Body of pancreas (tissue), 4 donors: Measurements from ENCODE around the gene RUNDC3A. TPM values are rescaled to one million over a fixed set of nuclear protein-coding genes. Genes with fewer than 3 reads are reported as not detected.

Experiments
- ATAC-seq: fragments of 150-250 bp; one replicate; pipeline ENCODE4 v1.9.1; 2016
- DNase-seq, 4 donors: peaks; one replicate each; pipeline ENCODE4 v3.0.0-alpha.2; 2019
- H3K27ac ChIP-seq, 4 donors: fragments of 200-600 bp; sonication (generic); 1 replicate in 3 of 4; 2 replicates in 1 of 4; pipeline versions ENCODE4 v1.5.1 to v1.6.1; 2016 to 2019; ENCODE audit warnings: mild to moderate bottlenecking in 1 of 4, mixed read lengths in 1 of 4, moderate library complexity in 1 of 4
- H3K27me3 ChIP-seq, 2 donors: fragments of 200-600 bp; sonication (generic); one replicate each; pipeline ENCODE4 v1.6.0; 2016; ENCODE audit warnings: mild to moderate bottlenecking in 1 of 2
- H3K36me3 ChIP-seq, 2 donors: fragments of 200-600 bp; sonication (generic); replicated peaks in 1 of 2; 2 replicates each; pipeline ENCODE4 v1.5.1; 2016; ENCODE audit warnings: low read depth in 2 of 2; ENCODE audit not compliant: insufficient read depth in 1 of 2
- H3K4me1 ChIP-seq: fragments of 200-600 bp; sonication (generic); one replicate; pipeline ENCODE4 v1.6.0; 2016
- H3K4me3 ChIP-seq, 2 donors: fragments of 200-600 bp; sonication (generic); 1 replicate in 1 of 2; 2 replicates in 1 of 2; pipeline ENCODE4 v1.5.1; 2016 to 2019
- H3K9me3 ChIP-seq, 3 donors: fragments of 200-600 bp; sonication (generic); 1 replicate in 2 of 3; 2 replicates in 1 of 3; pipeline ENCODE4 v1.5.1; 2016
- POLR2A ChIP-seq, 3 donors: fragments of 450-650 bp; IDR thresholded peaks; one replicate each; pipeline ENCODE4 v1.6.1; 2016; ENCODE audit warnings: antibody characterized with exemption in 3 of 3, mild to moderate bottlenecking in 2 of 3
- WGBS, 2 donors: methylation state at CpG; one replicate each; pipeline ENCODE4 v1.1.5; 2017; 5-methylcytosine and 5-hydroxymethylcytosine counted together
- intact Hi-C: fragments of 100-400 bp; cut with DNase I; formaldehyde crosslinking; loops from one replicate; pipeline ENCODE4 v1.15.1; 2023
- total RNA-seq, 2 donors: library from RNA; depleted of rRNA; stranded (reverse); fragments of >200 nt; gene quantifications; one replicate each; pipeline ENCODE4 v1.1.0, GENCODE V29; 2016
- TF ChIP-seq, protein P1 (sequence below), 7 experiments: fragments of 450-650 bp in 4 of 7; fragments of 200-600 bp in 3 of 7; sonication (generic) in 3 of 7; IDR thresholded peaks; one replicate each; pipeline ENCODE4 v1.5.1; 2016 to 2019; ENCODE audit warnings: antibody characterized with exemption in 7 of 7

The RUNDC3A gene
- total RNA-seq, 2 donors from 2014 or later, result 2.6 TPM; not detected in 1

DNA sequence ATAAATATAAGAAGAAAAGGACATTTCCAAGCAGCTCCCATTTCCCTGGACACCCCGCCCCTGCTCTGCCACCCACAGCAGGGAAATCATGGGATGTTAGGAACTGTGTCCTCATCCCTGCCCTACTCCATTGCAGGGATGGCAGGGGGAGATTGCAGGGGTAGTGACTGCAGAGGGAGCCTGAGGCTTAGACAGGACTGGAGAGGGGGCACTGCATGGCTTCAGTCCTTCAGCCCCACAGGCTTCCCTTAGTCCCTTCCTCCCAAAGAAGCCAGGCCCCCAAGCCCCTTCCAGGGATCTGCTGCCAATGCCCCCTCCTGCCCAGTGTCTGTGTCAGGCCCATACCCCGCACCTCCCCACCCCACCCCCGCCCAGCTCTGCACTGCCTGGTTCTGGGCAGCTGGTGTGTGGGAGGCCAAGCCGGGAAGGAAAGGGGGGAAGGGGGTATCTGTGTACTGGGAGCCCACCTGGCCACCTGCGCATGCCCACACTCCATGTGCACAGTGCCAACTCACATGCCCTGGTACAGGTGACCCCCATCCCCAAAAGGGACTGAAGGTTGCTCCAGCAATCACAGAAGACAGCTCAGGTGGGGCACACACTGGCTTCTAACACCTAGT, 3.3 kb downstream of the RUNDC3A start:
- H3K27me3 ChIP-seq, result peaks cover 0 to 9% of the 10 kb centered on the region in 2 donors
- no peak overlapping the region for H3K27ac ChIP-seq
- H3K4me3 ChIP-seq, result no peak overlapping the region
- H3K9me3 ChIP-seq, result no peaks in the 10 kb centered on the region
- no peak for ATAC-seq
- H3K4me1 ChIP-seq, result peaks cover 28% of the 10 kb centered on the region
- intact Hi-C loops, result no loop called here
- 77 to 84% methylated on average over 3 of the region's 5 CpGs for WGBS, 2 donors
- no peak for DNase-seq
- H3K36me3 ChIP-seq, result no peaks in the 10 kb centered on the region
- TF ChIP-seq, protein P1, sequence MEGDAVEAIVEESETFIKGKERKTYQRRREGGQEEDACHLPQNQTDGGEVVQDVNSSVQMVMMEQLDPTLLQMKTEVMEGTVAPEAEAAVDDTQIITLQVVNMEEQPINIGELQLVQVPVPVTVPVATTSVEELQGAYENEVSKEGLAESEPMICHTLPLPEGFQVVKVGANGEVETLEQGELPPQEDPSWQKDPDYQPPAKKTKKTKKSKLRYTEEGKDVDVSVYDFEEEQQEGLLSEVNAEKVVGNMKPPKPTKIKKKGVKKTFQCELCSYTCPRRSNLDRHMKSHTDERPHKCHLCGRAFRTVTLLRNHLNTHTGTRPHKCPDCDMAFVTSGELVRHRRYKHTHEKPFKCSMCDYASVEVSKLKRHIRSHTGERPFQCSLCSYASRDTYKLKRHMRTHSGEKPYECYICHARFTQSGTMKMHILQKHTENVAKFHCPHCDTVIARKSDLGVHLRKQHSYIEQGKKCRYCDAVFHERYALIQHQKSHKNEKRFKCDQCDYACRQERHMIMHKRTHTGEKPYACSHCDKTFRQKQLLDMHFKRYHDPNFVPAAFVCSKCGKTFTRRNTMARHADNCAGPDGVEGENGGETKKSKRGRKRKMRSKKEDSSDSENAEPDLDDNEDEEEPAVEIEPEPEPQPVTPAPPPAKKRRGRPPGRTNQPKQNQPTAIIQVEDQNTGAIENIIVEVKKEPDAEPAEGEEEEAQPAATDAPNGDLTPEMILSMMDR (IDR thresholded peaks at IDR 0.05), result no peak
- TF ChIP-seq POLR2A (IDR thresholded peaks at IDR 0.05), result no peak

DNA sequence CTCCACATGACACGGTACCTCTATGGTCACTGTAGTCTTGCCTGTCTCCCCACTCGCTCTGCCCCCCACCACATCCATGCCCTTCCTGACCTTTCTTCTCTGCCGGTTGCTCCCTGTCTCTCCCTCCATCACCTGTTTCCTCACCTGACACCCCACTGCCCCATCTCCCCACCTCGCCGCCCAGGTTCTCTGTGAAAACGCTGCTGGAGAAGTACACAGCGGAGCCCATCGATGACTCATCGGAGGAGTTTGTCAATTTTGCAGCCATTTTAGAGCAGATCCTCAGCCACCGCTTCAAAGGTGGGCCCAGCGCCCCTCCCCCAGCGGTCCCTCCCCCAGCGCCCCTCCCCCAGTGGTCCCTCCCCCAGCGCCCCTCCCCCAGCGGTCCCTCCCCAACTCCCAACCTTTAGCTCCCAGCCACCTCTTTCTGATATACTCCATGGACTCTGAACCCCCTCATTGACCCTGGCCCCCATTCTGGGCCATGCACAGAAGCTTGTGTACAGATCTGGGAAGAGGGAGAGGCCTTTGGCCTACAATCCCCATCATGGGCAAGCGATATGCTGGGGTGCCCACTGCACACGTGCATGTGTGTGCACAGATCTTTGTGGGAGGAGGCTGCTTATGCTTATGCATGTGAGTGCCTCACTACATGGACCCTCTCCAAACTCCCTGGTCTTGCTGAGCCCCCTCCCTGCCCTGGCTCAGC, 4.1 kb downstream of the RUNDC3A start:
- H3K4me3 ChIP-seq, result no peak overlapping the region
- intact Hi-C loops, result no loop called here
- DNase-seq, result no peak
- H3K4me1 ChIP-seq, result peaks cover 24% of the 10 kb centered on the region
- no peak for ATAC-seq
- WGBS, 2 donors, result 72 to 73% methylated on average over 15 of the region's 17 CpGs
- H3K9me3 ChIP-seq, result no peaks in the 10 kb centered on the region
- no peak overlapping the region for H3K27ac ChIP-seq
- H3K36me3 ChIP-seq, result no peaks in the 10 kb centered on the region
- TF ChIP-seq, protein P1 (IDR thresholded peaks at IDR 0.05), result no peak
- TF ChIP-seq POLR2A (IDR thresholded peaks at IDR 0.05), result no peak
- peaks cover 0 to 9% of the 10 kb centered on the region in 2 donors for H3K27me3 ChIP-seq

DNA sequence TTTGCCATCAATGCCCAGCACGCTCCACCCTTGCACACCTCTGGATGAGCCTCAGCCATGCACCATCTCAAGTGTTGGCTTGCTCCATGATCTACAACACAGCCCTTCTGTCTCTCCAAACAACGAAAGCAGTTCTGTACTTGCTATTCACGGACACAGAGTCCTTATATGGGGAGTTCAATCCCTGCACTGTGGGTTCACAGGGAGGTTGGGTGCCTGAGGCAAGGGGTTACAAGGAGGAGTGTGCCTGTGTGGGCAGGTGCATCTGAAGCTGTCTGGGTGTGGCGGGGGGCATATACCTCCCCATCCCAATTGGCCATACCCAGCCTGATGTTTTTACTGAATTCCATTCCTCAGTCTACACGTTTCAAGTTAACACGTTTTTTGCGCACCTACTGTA, 5.6 kb downstream of the RUNDC3A start:
- no peak overlapping the region for H3K27ac ChIP-seq

DNA sequence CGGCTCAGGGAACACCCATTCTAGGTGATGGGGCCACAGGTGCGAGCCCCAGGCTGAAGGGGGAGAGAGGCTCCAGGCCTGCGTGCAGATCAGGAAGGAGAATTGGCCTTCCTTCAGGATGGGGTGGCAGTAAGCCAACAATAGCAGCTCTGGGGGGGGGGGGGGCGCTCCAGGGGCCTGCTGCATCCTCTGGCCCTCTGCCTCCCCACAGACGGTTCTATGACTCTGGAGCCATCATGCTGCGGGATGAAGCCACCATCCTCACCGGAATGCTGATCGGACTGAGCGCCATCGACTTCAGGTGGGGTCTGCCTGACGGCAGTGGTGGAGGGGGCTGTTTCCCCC, 6.1 kb downstream of the RUNDC3A start:
- Histone ChIP-seq H3K9me3 (no peaks in the 10 kb centered on the region), H3K27me3 (peaks cover 0 to 9% of the 10 kb centered on the region in 2 donors), H3K4me3 (no peak overlapping the region), H3K27ac (no peak overlapping the region), H3K36me3 (peaks cover 0 to 3% of the 10 kb centered on the region in 2 donors), H3K4me1 (peaks cover 9% of the 10 kb centered on the region)
- 32 to 46% methylated on average over 8 to 9 of the region's 11 CpGs for WGBS, 2 donors
- DNase-seq, result no peak
- no peak for TF ChIP-seq POLR2A (IDR thresholded peaks at IDR 0.05)
- TF ChIP-seq, protein P1 (IDR thresholded peaks at IDR 0.05), result no peak
- intact Hi-C loops, result no loop called here
- no peak for ATAC-seq

More for the DNA sequence above, 5.6 kb downstream of the RUNDC3A start:
- no peaks in the 10 kb centered on the region for H3K9me3 ChIP-seq
- H3K4me3 ChIP-seq, result no peak overlapping the region
- ATAC-seq (no peak), DNase-seq (no peak)
- WGBS, 2 donors, result 74% methylated on average over 7 of the region's 7 CpGs
- intact Hi-C loops, result no loop called here
- peaks cover 0 to 9% of the 10 kb centered on the region in 2 donors for H3K27me3 ChIP-seq
- no peak for TF ChIP-seq POLR2A (IDR thresholded peaks at IDR 0.05)
- TF ChIP-seq, protein P1 (IDR thresholded peaks at IDR 0.05), result no peak
- H3K36me3 ChIP-seq, result no peaks in the 10 kb centered on the region
- peaks cover 11% of the 10 kb centered on the region for H3K4me1 ChIP-seq
